ENCODE data around the gene MDN1. TPM values are rescaled to one million over a fixed set of nuclear protein-coding genes. Genes with fewer than 3 reads are reported as not detected.

The MDN1 gene
- polyA plus RNA-seq, 1 of the 3 experiments (the other 2 are of a cell fraction), result 8.5 TPM

DNA sequence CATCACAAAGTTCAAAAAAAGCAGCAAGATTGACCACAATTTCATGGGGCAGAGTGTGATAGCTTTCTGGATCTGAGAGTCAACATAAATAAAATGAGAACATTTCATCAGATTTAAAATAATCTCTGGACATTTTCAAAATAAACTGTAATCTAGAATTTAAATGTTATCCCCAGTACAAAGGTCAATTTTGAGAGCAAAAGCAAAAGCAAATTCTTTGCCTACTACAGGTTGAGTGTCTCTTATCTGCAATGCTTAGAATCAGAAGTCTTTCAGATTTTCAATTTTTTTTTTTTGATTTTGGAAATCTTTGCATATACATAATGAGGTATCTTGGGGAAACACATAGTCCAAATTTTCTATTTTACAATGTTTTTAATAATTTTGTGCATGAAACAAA is 113.5 kb downstream of the MDN1 start:
- no peaks in the 10 kb centered on the region for H3K79me2 ChIP-seq (ENCODE audit: insufficient read depth)
- no peaks in the 10 kb centered on the region for H3F3A ChIP-seq (replicated peaks; ENCODE audit: insufficient read depth)
- no peak overlapping the region for H3K27ac ChIP-seq (ENCODE audit: low read depth in 2 of 2, low read length in 1 of 2)
- peaks cover 41 to 68% of the 10 kb centered on the region in 2 experiments for H3K36me3 ChIP-seq (replicated peaks in 1 of 2; ENCODE audit: control insufficient read depth in 1 of 2, insufficient read depth in 2 of 2, low read length in 1 of 2)
- H3K4me3 ChIP-seq (ENCODE audit: low read depth in 2 of 2, low read length in 1 of 2), result no peak overlapping the region
- ChIA-PET CTCF (no interaction called here), POLR2A (no interaction called here)
- H3K9me2 ChIP-seq, result no peaks in the 10 kb centered on the region
- no peak overlapping the region for H2AFZ ChIP-seq (ENCODE audit: low read depth)
- H3K4me1 ChIP-seq (ENCODE audit: control insufficient read depth in 1 of 2, insufficient read depth in 2 of 2, low read depth in 1 of 2, low read length in 1 of 2), result no peaks in the 10 kb centered on the region
- H4K20me1 ChIP-seq (ENCODE audit: insufficient read depth), result no peaks in the 10 kb centered on the region
- H3K9ac ChIP-seq, result no peak overlapping the region
- TF ChIP-seq JUND (IDR thresholded peaks at IDR 0.05) (no peak), EP300 (IDR thresholded peaks at IDR 0.05; ENCODE audit: borderline replicate concordance in 1 of 2, low read depth in 1 of 2, low read length in 1 of 2) (no peak), RCOR1 (IDR thresholded peaks at IDR 0.05; ENCODE audit: low read length) (no peak), RXRA (IDR thresholded peaks at IDR 0.05; ENCODE audit: borderline replicate concordance, low read depth) (no peak)
- TF ChIP-seq, protein P1, sequence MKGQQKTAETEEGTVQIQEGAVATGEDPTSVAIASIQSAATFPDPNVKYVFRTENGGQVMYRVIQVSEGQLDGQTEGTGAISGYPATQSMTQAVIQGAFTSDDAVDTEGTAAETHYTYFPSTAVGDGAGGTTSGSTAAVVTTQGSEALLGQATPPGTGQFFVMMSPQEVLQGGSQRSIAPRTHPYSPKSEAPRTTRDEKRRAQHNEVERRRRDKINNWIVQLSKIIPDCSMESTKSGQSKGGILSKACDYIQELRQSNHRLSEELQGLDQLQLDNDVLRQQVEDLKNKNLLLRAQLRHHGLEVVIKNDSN (IDR thresholded peaks at IDR 0.05; ENCODE audit: borderline replicate concordance, low read depth), result no peak
- no peak overlapping the region for H3K4me2 ChIP-seq
- H3K9me3 ChIP-seq, result no peaks in the 10 kb centered on the region
- DNase-seq, result no peak
- H3K27me3 ChIP-seq (ENCODE audit: insufficient read depth), result no peaks in the 10 kb centered on the region

- Histone ChIP-seq H2AFZ (ENCODE audit: low read depth) (no peak overlapping the region), H3K9me2 (no peaks in the 10 kb centered on the region), H3K27ac (ENCODE audit: low read depth in 2 of 2, low read length in 1 of 2) (no peak overlapping the region), H3K9me3 (no peaks in the 10 kb centered on the region), H3K9ac (no peak overlapping the region), H3K4me2 (no peak overlapping the region), H3K36me3 (replicated peaks in 1 of 2; ENCODE audit: control insufficient read depth in 1 of 2, insufficient read depth in 2 of 2, low read length in 1 of 2) (peaks cover 49 to 72% of the 10 kb centered on the region in 2 experiments), H3K79me2 (ENCODE audit: insufficient read depth) (no peaks in the 10 kb centered on the region), H3K4me3 (ENCODE audit: low read depth in 2 of 2, low read length in 1 of 2) (no peak overlapping the region), H3F3A (replicated peaks; ENCODE audit: insufficient read depth) (no peaks in the 10 kb centered on the region), H3K4me1 (ENCODE audit: control insufficient read depth in 1 of 2, insufficient read depth in 2 of 2, low read depth in 1 of 2, low read length in 1 of 2) (no peaks in the 10 kb centered on the region), H4K20me1 (ENCODE audit: insufficient read depth) (no peaks in the 10 kb centered on the region), H3K27me3 (ENCODE audit: insufficient read depth) (no peaks in the 10 kb centered on the region)
- POLR2A ChIA-PET, result no interaction called here
- CTCF ChIA-PET, result interaction anchor here (1.0 to 1.1 kb wide), 2 partner anchors 11 to 331 kb away, joined by 3 read pairs; no protein-coding TSS in a partner anchor
- TF ChIP-seq FOXJ3 (CRISPR knock-in tag; IDR thresholded peaks at IDR 0.05) (no peak), POLR2AphosphoS5 (IDR thresholded peaks at IDR 0.05; ENCODE audit: low read depth, low read length) (no peak), RXRA (IDR thresholded peaks at IDR 0.05; ENCODE audit: borderline replicate concordance, low read depth) (no peak), MXI1 (IDR thresholded peaks at IDR 0.05; ENCODE audit: low read depth, low read length) (no peak), GATA2 (CRISPR knock-in tag; IDR thresholded peaks at IDR 0.05) (no peak), GABPA (IDR thresholded peaks at IDR 0.05; ENCODE audit: low read depth) (no peak), FOXM1 (IDR thresholded peaks at IDR 0.05; ENCODE audit: low read depth) (no peak), NFIC (IDR thresholded peaks at IDR 0.05; ENCODE audit: borderline replicate concordance) (no peak), JUND (IDR thresholded peaks at IDR 0.05) (no peak)
- TF ChIP-seq, protein P2, sequence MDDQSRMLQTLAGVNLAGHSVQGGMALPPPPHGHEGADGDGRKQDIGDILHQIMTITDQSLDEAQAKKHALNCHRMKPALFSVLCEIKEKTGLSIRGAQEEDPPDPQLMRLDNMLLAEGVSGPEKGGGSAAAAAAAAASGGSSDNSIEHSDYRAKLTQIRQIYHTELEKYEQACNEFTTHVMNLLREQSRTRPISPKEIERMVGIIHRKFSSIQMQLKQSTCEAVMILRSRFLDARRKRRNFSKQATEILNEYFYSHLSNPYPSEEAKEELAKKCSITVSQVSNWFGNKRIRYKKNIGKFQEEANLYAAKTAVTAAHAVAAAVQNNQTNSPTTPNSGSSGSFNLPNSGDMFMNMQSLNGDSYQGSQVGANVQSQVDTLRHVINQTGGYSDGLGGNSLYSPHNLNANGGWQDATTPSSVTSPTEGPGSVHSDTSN (IDR thresholded peaks at IDR 0.05), result no peak
- DNase-seq, result no peak
- 96% methylated on average over 1 of the region's 1 CpG for WGBS (ENCODE audit: low lambda C conversion rate)
These were observed 116.3 kb downstream of the MDN1 start for GRCh38 chr6:89703292-89703691.

Data from SK-N-SH (cell line).